SKM-1 treated with dmso at 0.1 percent for 144 hours (cell line): ENCODE measurements around the gene MSI2.

Experiments used
- DNase-seq: peaks from one replicate; lab custom pipeline; 2025; ENCODE audit not compliant: unreplicated experiment; lab: John Stamatoyannopoulos, UW

MSI2 gene

DNA sequence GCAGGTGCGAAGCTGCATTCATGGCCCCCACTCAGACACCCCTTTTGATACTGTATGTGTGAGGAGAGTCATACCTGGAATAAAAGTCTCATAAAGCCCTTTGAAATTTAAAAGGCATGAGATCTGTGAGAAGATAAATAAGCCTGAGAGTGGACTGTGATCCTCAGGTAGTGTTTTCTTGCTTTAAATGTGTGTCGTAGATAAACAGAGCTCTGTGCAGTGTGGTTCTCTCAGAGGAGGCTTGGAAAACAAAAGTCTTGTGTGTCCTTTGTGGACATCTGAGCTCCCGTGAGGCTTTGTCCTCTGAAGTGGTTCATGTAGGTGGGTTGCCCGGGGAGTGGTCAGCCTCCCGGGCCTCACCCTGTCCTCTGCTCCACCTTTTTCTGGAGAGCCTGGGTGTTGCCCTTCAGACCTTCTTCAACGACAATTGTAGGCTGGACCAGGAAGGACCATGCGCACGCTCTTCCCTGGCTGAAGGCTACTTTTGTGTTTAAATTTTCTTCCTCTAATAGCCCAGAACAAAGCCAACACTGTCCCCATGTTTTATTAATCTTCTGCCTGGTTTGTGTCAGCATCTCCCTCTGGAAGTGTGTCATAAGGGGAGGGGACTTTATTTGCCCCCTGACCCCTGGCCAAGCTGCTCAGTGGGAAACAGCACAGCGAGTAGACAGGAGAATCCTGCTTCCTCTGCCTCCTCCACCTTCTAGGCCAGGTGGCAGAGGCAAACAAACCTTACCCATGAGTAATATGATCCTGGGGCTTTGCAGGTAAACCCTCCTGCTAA is 151.2 kb downstream of the MSI2 start:
- no peak for DNase-seq

DNA sequence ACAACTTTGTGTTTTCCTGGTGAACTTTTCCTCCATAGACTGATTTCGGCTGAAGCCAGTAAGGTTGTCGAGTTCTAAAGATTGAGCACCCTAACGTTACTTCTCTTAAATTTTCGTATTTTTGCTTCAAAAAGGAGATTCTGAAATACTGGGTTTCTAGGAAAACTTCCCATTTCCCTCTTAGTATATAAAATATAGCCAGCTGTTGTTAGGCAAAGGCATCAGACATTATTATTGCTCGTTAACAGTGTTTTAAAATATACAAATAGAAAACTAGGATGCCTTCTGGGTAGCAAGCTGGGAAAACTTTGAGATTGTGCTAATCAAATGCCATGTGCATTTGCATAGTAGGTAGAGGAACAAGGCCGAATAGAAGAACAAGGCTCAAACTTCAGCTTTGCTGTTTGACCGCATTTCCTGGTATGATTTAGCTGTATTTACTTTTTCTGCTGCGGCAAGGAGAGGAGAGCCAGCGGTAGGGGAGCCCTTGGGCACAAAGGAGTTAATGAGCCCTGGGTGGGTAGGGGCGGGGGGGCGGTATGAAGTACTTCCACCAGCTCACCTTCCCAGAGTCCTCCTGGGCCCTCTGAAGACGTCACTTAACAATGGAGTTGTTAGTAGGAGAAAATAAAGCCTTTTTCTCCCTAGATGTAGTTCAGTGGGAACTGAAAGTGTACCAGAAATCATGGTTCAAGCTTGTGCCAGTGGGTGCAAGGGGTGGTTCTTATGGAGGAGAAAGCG is 151.9 kb downstream of the MSI2 start:
- DNase-seq = no peak

DNA sequence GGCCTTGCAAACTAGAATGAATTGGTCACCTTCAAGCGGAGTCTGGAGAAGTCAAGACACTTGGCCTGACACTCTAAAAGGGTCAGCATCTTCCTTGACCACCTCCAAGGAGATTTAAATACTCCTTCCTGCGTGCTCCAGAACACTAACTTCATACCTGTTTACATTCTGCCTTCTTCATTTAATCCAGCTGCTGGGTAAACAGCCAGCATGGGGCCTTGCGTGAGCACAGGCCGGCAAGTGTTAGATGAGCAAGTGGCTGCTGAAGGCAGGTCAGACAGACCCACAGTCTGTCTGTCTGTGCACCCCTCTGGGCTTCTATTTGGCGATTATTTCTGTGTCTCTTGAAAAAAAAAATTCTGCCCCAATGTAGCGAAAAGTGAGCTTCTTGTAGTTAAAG is 153.8 kb downstream of the MSI2 start:
- DNase-seq = no peak

DNA sequence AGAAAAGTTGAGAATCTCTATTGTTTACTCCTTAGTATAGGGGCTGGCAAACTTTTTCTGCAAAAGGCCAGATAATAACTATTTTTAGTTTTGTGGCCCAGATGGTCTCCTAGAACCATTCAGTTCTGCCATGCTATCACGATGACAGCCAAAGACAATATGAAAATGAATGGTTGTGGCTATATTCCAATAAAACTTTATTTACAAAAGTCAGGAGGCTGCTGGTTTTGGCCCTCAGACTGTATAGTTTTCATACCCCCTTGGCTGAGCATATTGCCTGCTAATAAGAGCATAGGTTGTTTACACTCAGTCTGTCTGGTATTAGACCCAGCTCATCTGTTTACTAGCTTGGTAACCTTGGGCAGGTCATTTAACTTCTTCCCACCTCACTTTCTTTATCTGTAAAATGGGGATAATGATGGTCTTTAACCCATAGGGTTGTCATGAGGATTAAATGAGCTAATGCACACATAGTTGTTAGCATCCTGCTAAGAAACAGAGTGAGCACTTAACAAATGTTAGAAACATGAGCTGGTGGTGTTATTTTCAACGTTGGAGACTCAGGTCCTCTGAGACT is 156.3 kb downstream of the MSI2 start:
- DNase-seq = no peak

DNA sequence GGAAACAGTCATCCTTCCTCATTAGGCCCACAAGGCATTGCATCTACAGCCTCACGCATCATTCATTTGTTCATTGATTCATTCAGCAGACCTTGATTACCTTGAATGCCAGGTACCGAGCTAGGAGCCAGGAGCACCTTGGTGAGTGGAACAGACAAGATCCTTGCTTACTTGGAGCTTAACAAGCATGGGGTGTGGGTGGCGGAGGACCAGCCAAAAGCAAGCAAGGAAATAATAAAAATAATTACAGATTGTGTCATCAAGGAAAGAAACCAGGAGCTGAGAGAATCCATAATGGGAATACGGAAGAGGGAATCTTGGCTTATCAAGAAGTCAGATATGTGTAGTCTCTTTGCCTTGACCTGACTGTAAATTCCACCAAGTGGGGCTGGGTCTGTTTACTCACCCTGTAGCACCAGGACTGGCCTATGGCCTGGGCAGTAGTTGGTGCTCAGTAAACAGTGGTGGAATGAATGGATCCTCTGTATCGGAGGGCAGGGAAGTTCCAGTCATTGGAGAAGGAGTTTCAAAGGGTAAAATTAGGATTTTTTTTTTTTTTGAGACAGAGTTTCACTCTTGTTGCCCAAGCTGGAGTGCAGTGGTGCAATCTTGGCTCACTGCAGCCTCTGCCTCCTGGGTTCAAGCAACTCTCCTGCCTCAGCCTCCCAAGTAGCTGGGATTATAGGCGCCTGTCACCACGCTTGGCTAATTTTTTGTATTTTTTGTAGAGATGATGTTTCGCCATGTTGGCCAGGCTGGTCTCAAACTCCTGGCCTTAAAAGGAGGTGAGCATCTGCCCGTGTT is 157.7 kb downstream of the MSI2 start:
- DNase-seq = no peak

DNA sequence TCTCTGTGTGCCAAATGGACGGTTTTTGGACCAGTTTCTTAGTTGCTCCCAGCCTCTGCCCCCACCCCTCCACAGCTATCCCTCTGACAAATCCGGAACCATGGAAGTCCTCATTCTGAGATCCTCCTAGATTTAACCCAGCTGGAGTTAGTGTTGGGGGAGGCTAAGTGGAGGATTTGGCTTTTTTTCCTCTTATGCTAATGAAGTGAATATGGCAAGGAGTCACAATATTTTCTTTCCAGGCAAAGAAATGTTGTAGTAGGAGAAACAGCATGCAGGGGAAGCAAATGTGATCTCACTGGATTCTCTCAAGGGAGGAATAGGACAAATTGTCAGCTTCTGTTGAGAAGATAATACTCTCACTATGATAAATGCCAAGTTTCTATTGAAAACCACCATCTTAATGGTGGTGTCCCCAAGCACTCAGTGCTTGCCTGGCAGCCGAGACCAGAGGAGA is 159.5 kb downstream of the MSI2 start:
- no peak for DNase-seq

DNA sequence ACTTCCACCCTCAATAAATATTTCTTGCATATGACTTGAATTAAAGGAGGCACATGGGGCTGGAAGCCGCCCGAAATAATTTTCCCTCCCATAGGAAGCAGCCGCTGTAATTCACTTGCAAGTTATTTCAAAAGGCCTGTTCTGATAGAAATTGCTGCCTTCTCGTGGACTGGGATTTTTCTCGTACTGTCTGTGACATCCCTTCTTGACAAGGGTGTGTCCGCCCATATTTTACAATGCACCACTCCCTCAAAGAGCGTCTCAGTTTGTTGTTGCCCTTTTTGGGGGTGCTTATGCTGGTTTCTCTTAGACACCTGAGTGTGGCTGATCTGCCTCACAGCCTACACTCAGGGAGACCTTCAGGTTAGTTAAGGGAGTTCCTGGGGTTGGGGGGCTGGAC is 160.0 kb downstream of the MSI2 start:
- no peak for DNase-seq

DNA sequence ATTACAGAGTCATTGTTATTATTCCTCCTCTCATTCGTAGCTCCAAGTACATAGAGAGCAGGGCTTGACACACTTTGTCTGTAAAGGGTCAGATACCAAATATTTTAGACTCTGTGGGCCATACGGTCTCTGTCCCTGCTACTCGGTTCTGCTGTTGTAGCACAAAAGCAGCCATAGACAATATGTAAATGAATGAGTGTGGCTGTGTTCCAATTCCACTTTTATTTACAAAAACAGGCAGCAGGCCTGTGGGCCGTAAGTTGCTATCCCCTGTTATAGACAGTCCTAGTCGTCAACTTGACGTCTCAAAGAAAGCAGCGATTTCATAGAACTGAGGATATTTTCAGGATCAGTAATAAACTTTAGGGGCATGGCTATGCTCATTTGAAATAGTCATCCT is 161.6 kb downstream of the MSI2 start:
- DNase-seq = no peak

DNA sequence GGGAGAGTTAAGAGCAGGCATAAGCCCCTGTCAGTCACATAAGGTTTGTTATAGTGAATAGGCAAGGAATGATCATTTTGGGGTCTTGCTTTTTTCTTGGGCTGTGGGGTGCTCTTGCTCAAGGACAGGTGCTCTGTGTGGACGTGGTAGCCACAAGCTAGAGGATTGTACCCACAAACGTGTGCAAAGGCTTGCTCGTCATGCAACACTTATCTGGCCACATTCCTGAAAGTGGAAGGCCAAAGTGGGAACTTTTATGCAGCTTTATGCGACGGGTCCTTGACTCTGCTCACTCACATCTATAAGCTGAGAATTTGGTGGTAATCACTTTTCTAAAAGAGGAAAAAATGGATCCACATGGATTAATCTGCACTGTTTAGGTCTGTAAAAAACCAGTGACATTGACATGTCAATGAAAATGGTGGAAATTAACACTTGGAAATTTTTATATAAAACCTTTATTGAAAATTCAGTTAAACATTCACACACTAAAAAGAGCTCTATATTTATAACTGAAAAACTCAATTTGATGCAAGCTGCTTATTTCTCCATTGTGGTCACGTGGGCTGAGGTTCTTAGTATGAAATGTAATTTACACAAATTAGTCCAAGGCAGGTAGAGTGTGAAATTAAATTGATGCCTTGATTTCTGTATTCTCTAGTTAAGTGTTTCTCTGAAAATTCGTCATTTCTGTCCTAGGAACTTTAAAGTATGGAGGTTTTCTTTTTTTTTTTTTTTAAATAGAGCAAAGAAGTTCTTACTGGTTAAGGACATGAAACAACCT is 162.3 kb downstream of the MSI2 start:
- DNase-seq = no peak

DNA sequence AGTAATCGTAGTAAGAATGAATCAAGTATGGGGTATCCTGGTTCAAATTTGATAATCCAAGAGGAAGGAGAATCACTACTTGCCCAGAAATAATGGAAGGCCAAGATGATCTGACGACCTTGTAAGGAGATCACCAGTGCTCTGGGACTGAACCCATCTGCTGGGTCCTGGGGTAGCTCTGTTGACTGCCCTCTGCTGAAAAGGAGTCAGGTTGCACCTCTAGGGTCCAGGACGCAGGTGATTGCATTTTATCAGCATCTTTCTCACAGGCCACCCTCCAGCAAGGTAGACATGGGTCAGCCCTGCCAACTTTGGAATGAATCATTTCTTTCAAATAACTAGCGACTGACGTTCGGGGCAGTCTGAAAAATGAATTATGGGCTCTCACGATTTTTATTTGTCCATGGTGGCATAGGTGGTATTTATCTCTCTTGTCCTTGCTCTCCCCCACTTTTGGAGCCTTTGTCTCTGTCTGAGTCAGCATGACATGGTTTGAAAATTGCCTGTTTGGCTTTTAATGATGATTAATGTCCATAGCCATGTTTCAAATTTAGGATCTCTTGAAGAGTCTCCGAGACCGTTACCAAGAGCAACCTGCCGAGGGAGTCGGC is 163.7 kb downstream of the MSI2 start:
- DNase-seq = no peak

DNA sequence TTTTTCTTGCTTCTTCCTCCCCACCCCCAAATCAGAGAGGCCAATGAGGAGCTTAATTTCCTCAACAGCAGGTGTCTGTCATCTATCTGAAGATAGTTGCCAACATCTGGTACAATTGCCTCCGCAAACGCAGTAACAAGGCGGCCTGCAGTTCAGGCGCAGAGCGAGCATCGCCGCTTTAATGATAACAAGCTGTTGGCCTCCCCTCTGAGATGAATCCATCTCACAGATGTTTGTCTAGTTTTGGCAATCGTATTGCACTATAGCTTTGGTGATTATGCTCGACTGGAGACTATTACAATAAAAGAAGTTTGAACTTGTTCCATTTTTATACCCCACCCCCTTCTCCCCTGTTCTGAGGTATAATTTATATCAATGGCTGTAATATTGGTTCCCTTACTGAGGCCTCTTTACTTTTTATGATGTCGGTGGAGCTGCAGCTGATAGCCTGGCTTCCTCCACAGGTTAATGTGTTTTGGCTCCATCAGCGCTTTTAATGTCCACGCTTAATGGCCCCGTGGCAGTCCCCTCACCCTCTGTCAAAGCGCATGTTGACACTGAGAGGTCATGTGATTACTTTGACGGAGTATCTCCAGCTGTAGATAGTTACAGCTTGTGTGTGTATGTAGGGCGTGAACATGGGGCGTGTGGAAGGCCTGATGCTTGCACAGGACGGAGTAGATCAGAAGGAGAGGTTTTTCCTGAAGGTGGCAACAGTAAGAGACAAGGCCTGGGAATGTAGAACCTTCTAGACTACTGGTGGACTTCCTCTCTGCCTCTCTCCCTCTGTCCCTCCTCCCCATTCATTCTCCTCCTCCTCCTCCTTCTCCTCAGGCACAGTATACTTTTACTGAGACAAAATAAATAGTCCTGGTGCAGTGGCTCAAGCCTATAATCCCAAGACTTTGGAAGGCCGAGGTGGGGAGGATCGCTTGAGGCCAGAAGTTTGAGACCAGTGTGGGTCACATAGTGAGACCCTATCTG is 164.7 kb downstream of the MSI2 start:
- no peak for DNase-seq

DNA sequence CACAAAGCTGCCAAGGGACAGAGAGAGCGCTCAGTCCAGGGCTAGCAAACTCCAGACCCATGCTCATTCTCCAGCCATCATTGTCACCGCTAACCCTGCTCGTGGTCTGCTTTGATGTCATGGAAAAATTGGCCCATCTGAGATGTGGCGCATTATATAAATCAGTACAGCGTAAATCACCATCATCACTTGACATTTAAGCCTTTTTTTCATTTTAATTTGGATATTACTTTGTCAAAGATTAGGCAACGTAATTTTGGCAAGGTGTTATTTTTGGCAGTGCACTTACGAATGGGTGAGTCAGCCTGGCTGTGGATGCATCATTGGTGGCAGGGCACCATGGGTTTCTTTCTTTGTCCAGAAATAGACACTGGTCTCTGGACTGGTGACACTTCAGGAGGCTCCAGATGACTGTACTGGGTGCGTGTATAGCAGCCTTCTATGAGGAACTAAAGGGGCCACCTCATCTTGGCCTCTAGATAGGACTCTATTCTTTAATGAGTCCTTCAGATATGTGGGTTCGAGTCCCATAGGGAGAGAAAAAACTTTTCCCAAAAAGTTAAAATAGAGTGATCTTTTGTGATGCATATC is 166.3 kb downstream of the MSI2 start:
- no peak for DNase-seq

DNA sequence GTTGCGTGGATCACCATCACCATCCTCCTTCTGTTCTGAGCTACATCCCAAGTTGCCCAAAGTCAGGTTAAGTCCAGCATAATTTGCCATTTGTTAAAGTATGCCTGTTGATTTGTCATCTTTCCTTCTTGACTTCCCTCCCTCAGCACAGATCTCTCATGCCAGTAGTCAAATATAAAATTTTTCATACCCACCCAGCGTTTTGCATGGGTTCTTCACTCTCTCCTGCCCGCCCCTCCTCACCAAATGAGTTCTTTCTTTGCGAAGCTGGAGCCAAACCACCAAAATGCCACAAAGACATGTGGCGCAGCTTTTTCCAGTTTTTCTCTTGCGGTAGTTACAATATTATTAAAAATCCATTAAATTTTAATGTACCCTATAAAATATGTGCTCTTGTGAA is 167.2 kb downstream of the MSI2 start:
- no peak for DNase-seq

DNA sequence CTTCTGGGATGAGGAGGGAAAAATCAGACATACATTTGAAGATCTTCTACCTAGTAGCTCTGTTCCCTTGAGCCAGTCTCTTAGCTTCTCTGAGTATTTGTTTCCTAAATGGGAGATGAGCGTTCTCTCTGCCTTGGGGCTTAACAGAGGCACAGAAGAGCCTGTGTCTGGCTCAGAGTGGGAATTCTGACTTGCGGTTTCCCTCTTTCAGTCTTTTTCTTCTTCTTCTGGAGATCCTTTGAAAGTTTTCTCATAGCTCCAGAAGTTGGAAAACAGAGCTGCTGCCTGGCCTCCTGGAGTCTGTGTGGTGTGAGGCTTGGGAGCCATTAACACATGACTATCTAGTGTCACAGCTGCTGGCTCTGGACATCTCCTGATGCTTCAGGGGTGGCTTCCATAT is 167.9 kb downstream of the MSI2 start:
- DNase-seq = no peak

DNA sequence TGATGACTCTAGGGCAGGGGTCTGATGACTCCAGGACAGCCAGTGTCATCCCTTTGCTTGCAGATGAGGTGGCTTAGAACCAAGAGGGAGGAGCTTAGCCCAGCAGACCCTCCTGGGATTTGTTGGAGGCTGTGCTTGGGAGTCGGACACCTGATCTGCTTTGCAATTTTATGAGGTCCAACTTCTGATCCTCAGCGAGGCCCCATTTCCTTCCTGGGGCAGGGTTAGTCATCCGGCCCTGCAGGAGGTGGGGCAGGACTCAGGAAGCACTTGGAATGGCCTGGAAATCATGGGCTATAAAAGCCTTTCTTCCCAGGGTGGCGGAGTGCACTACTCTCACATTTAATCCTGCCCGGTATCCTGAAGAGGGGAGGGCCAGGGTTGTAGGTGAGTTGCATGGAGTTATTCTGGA is 168.5 kb downstream of the MSI2 start:
- DNase-seq = no peak

DNA sequence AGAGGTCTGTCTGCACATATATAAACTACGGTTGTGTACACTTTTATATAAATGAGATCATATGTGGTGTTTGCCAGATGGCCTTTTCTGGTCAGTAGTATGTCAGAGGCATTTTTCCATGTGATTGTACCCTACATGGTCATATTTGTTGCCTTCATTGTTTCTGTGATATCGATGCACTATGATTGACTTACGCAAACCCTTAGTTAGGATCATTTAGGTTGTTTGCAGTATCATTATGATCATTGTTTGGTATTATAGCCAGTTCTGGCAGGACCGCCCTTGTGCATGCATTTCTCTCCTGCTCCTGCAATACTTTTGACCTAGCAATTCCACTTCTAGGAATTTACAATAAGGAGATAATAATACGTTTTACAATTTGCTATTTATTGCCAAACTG is 169.1 kb downstream of the MSI2 start:
- no peak for DNase-seq

DNA sequence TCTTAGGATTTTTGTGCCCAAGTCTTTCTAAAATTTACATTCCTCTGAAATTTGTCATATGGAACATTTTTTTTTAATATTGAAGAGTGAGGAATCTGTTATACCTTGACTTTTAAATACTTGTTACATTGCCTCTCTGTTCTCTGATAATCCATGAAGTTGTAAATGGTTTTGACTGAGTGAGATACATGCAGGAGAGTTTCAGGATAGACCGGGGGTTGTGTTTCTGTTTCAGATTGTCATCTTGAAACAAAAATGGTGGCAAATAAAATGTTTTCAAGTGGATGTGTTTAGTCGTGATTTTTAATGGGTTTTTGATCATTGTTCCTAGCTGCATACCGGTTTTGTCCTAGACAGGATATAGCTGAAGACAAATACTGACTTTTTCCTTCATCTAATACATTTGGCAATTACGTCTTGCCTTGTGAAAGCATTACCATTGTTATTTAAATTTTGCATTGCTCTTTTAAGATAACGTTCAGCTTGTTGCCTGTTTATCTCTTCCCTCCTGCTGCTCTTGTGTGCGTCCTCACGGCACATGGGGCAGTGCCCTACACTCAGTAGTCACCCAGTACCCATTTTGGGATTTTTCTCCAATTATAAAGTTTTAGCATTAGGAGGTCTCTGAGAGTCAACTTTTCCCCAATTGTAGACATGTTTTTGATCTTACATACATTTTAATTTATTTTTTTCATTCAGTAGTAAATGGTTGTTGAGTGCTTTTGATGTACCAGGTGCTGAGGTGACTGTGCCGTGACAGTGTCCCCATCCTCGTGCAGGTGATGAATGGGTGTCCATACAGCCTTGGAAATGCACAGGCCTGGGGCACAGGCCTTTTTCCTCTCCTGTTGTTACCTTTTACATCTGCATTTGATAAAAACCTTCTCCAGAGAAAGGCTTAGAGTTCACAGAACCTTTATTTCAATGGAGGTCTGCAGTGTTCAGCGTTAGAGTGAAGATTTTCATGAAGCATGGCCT is 169.9 kb downstream of the MSI2 start:
- DNase-seq = no peak
